ENCODE data around the gene EDRF1.

- no peak for TF ChIP-seq EP300 (IDR thresholded peaks at IDR 0.05)
- TF ChIP-seq, protein P1, sequence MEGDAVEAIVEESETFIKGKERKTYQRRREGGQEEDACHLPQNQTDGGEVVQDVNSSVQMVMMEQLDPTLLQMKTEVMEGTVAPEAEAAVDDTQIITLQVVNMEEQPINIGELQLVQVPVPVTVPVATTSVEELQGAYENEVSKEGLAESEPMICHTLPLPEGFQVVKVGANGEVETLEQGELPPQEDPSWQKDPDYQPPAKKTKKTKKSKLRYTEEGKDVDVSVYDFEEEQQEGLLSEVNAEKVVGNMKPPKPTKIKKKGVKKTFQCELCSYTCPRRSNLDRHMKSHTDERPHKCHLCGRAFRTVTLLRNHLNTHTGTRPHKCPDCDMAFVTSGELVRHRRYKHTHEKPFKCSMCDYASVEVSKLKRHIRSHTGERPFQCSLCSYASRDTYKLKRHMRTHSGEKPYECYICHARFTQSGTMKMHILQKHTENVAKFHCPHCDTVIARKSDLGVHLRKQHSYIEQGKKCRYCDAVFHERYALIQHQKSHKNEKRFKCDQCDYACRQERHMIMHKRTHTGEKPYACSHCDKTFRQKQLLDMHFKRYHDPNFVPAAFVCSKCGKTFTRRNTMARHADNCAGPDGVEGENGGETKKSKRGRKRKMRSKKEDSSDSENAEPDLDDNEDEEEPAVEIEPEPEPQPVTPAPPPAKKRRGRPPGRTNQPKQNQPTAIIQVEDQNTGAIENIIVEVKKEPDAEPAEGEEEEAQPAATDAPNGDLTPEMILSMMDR (IDR thresholded peaks at IDR 0.05), result no peak
- TF ChIP-seq POLR2A (IDR thresholded peaks at IDR 0.05; ENCODE audit: low read depth), result no peak
- TF ChIP-seq POLR2AphosphoS5 (IDR thresholded peaks at IDR 0.05), result no peak
Observed at GRCh38 chr10:125802131-125802530, 82.6 kb downstream of the EDRF1 start.

Data from esophagus muscularis mucosa (tissue), 4 donors.